Natural killer cell treated with Interleukin-12 subunit alpha and Interleukin-12 subunit beta and Interleukin-15 and Interleukin-18, amount 100 ng/mL, for 72 hours (primary cell): ENCODE measurements around the gene RBKS. TPM values are rescaled to one million over a fixed set of nuclear protein-coding genes. Genes with fewer than 3 reads are reported as not detected.

Experiments
- ATAC-seq, 2 donors: fragments of 150-1000 bp; cut with Tn5 transposase in 1 of 2; sonication (Bioruptor Pico), chemical (Tn5 transposase) in 1 of 2; 2 replicates each; pipeline ENCODE4 v1.10.0; 2021
- DNase-seq: peaks from one replicate; pipeline ENCODE4 v3.0.0; 2022; ENCODE audit warnings: low spot score
- H3K27ac Mint-ChIP-seq, 2 donors: 1 replicate in 1 of 2; 2 replicates in 1 of 2; pipeline ENCODE4 v1.8.0; 2022; ENCODE audit warnings: mixed read lengths in 2 of 2, mild to moderate bottlenecking in 1 of 2, moderate library complexity in 1 of 2
- H3K27me3 Mint-ChIP-seq, 2 donors: 1 replicate in 1 of 2; 2 replicates in 1 of 2; pipeline ENCODE4 v1.8.0; 2022; ENCODE audit warnings: mixed read lengths in 2 of 2
- H3K36me3 Mint-ChIP-seq: one replicate; pipeline ENCODE4 v1.8.0; 2022; ENCODE audit warnings: mixed read lengths
- H3K4me1 Mint-ChIP-seq, 2 donors: 1 replicate in 1 of 2; 2 replicates in 1 of 2; pipeline ENCODE4 v1.8.0; 2022; ENCODE audit warnings: low read depth in 2 of 2, mixed read lengths in 2 of 2, mild to moderate bottlenecking in 1 of 2
- H3K4me3 Mint-ChIP-seq: one replicate; pipeline ENCODE4 v1.8.0; 2022; ENCODE audit warnings: mixed read lengths
- H3K9me3 Mint-ChIP-seq: 2 replicates; pipeline ENCODE4 v1.8.0; 2022; ENCODE audit warnings: mixed read lengths
- total RNA-seq, 2 donors: library from RNA; stranded (reverse); gene quantifications; one replicate each; pipeline ENCODE4 v1.2.3, GENCODE V29; 2022

RBKS gene
- total RNA-seq, 2 donors from 2014 or later, result 3.1 to 4.5 TPM

DNA sequence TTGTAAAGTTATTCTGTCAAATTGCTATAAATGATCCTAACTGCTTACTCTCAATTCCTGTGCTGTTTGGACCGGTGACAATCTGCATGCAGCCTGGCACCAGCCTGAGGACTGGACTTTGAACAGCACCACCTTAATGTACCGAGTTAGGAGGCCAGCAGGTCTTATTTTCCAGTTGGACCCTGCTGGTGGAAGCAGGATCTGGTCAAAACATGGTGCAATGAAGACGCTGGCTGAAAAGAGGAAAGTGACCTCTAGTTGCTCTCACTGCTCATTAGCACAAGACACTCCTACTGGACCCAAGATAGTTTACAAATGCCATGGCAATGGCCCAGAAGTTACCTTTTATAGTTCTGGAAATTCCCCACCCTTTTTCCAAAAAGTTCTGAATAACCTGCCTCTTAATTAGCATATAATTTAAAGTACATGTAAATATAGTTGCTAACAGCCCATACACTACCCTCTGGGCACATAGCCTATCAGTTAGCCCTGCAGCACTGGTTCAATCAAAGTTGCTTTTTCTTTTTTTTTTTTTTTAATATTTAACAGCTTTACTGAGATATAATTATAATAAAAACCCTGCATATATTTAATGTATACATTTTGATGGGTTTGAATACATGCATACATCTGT lies 35.8 kb downstream of the RBKS start:
- DNase-seq, result no peak
- ATAC-seq, result no peak
- no peaks in the 10 kb centered on the region for H3K27me3 Mint-ChIP-seq
- no peak overlapping the region for H3K27ac Mint-ChIP-seq
- H3K4me3 Mint-ChIP-seq, result no peak overlapping the region
- H3K9me3 Mint-ChIP-seq, result peaks cover 5% of the 10 kb centered on the region
- H3K36me3 Mint-ChIP-seq, result peaks cover 10% of the 10 kb centered on the region
- peaks cover 26 to 38% of the 10 kb centered on the region in 2 donors for H3K4me1 Mint-ChIP-seq

DNA sequence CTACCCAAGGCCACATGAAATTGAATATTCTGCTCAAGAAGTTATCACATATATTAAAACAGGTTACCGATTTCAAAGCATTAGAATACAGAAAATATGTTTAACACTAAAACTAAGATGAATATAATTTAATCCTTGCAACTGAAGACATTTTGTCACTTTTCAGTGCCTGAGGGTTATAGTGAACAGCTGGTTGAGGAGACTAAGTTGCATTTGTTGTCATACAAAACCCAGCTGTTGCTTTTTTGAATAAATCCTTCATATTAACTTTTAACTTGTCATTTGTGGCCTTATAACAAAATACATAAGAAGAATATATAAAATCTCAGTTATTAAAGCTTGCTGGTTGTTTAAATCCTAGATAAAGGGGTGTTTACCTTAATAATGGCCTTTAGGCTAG lies 37.5 kb downstream of the RBKS start:
- peaks cover 2% of the 10 kb centered on the region for H3K9me3 Mint-ChIP-seq
- peaks cover 8% of the 10 kb centered on the region for H3K36me3 Mint-ChIP-seq
- no peaks in the 10 kb centered on the region for H3K27me3 Mint-ChIP-seq
- DNase-seq (no peak), ATAC-seq (no peak)
- H3K4me3 Mint-ChIP-seq, result no peak overlapping the region
- H3K4me1 Mint-ChIP-seq, result peaks cover 14 to 26% of the 10 kb centered on the region in 2 donors
- H3K27ac Mint-ChIP-seq, result no peak overlapping the region

GRCh38 chr2:27849558-27850205 lies 40.5 kb downstream of the RBKS start:
- no peaks in the 10 kb centered on the region for H3K9me3 Mint-ChIP-seq
- H3K27ac Mint-ChIP-seq, result peak overlapping the region in 1 of 2 donors; percentile 46
- peak overlapping the region; percentile 8 for H3K4me3 Mint-ChIP-seq
- no peaks in the 10 kb centered on the region for H3K36me3 Mint-ChIP-seq
- ATAC-seq, result peak; percentile 56 to 82
- DNase-seq, result no peak
- H3K27me3 Mint-ChIP-seq, result no peaks in the 10 kb centered on the region
- H3K4me1 Mint-ChIP-seq, result peaks cover 6 to 11% of the 10 kb centered on the region in 2 donors

DNA sequence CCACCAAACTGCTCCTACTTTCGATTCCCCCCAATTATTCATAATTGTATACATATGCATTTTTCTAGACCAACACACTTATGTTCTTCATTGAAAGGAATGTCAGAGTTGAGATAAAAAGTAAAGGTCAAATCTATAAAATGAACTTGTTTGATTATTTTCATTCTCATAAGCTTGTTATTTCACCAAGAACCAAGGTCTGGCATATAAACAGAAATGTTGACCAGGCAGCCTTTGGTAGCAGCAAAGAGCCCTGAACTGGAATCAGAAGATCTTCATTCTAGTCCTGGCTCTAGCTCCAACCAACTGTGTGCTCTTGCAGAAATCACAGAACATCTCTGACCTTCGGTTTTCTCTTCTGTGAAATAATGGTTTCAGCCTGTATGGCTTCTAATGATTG lies 42.9 kb downstream of the RBKS start:
- DNase-seq (no peak), ATAC-seq (no peak)
- Mint-ChIP-seq H3K27me3 (no peaks in the 10 kb centered on the region), H3K4me3 (no peak overlapping the region), H3K4me1 (peaks cover 6 to 11% of the 10 kb centered on the region in 2 donors), H3K36me3 (no peaks in the 10 kb centered on the region), H3K27ac (no peak overlapping the region), H3K9me3 (no peaks in the 10 kb centered on the region)

- Mint-ChIP-seq H3K27me3 (no peaks in the 10 kb centered on the region), H3K27ac (no peak overlapping the region), H3K4me1 (peaks cover 8% of the 10 kb centered on the region in 2 donors), H3K4me3 (no peak overlapping the region), H3K9me3 (no peaks in the 10 kb centered on the region), H3K36me3 (no peaks in the 10 kb centered on the region)
- DNase-seq (no peak), ATAC-seq (no peak)
Measured at GRCh38 chr2:27844821-27845255, 45.3 kb downstream of the RBKS start.

DNA sequence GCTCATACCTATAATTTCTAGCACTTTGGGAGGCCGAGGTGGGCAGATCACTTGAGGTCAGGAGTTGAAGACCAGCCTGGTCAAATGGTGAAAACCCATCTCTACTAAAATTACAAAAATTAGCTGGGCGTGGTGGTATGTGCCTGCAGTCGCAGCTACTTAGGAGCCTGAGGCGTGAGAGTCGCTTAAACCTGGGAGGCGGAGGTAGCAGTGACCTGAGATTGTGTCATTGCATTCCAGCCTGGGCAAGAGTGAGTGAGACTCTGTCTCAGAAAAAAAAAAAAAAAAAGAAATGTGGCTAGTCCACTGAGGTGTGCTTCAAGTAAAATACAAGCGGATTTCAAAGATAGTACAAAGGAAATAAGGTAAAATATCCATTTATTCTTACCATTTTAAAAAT lies 46.2 kb downstream of the RBKS start:
- Mint-ChIP-seq H3K4me3 (no peak overlapping the region), H3K9me3 (no peaks in the 10 kb centered on the region), H3K27me3 (no peaks in the 10 kb centered on the region), H3K4me1 (peaks cover 5% of the 10 kb centered on the region in 2 donors), H3K27ac (no peak overlapping the region), H3K36me3 (no peaks in the 10 kb centered on the region)
- DNase-seq, result no peak
- ATAC-seq, result no peak

DNA sequence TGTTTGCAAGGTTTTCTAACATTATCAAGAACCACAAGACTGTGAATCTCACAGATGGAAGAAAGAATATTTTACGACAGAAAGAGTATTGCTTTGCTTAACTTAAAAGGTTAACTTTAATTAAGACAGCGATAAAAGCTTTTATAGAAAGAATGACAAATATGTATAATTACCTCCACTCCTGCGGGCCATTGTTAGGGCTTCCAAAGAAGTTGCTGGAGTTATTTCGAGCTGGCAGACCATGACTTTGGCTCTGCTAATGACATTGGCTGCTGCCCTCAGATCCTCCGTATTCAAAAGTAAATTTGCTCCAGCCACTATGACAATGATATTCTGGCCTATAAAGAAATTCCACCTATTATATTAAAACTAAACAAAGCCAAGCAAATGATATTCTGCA lies 47.3 kb downstream of the RBKS start:
- no peak for ATAC-seq
- Mint-ChIP-seq H3K27ac (no peak overlapping the region), H3K27me3 (no peaks in the 10 kb centered on the region), H3K9me3 (no peaks in the 10 kb centered on the region), H3K4me1 (peaks cover 0 to 3% of the 10 kb centered on the region in 2 donors), H3K36me3 (no peaks in the 10 kb centered on the region), H3K4me3 (no peak overlapping the region)
- no peak for DNase-seq

GRCh38 chr2:27839022-27839618 lies 51.1 kb downstream of the RBKS start:
- Mint-ChIP-seq H3K27me3 (no peaks in the 10 kb centered on the region), H3K9me3 (no peaks in the 10 kb centered on the region), H3K36me3 (no peaks in the 10 kb centered on the region), H3K4me1 (peaks cover 0 to 3% of the 10 kb centered on the region in 2 donors), H3K27ac (no peak overlapping the region), H3K4me3 (no peak overlapping the region)
- ATAC-seq, result no peak
- DNase-seq, result no peak

GRCh38 chr2:27838502-27838901 lies 51.7 kb downstream of the RBKS start:
- Mint-ChIP-seq H3K9me3 (no peaks in the 10 kb centered on the region), H3K27ac (no peak overlapping the region), H3K4me1 (peaks cover 0 to 3% of the 10 kb centered on the region in 2 donors), H3K36me3 (no peaks in the 10 kb centered on the region), H3K4me3 (no peak overlapping the region), H3K27me3 (no peaks in the 10 kb centered on the region)
- DNase-seq (no peak), ATAC-seq (no peak)

DNA sequence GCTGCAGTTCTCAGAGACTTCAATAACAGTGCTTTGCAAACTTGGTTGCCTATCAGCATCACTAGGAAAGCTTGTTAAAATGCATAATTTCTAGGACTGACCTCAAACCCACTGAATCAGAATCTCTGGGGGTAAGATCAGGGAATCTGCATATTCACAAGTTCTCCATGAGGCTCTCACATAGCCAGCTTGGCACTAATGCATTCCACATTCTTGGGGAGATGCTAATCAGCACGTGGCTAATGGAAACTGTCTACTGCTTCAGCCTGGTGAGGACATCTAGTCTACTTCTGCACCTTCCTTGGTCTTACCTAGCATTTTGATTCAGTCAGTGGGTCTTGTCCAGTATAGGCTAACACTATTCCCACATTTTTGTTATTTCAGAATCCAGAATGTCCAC lies 56.3 kb downstream of the RBKS start:
- Mint-ChIP-seq H3K27ac (no peak overlapping the region), H3K27me3 (no peaks in the 10 kb centered on the region), H3K4me3 (no peak overlapping the region), H3K4me1 (peaks cover 15 to 27% of the 10 kb centered on the region in 2 donors), H3K9me3 (no peaks in the 10 kb centered on the region), H3K36me3 (peaks cover 6% of the 10 kb centered on the region)
- ATAC-seq (no peak), DNase-seq (no peak)

DNA sequence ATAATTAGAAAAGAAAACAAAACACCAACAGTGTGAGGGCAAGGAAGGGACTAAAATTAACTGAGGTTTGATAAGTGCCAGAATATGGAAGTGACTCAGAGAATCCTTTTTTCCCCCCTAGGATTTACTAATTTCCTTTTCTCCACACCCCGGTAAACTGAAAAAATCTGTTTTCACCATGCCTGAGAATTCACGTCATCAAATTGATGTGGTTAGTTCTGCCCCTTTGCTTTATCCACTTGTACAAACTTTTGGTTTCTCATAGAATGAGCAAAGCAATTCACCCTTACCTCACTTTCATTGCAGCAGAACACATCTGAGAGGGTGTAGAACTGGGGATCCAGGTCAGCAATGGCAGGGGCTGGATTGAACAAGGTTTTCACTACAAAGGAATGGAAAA lies 57.8 kb downstream of the RBKS start:
- Mint-ChIP-seq H3K27ac (peak overlapping the region; percentile 4 to 78), H3K27me3 (no peaks in the 10 kb centered on the region), H3K4me1 (peaks cover 15 to 27% of the 10 kb centered on the region in 2 donors), H3K4me3 (peak overlapping the region; percentile 31), H3K9me3 (no peaks in the 10 kb centered on the region), H3K36me3 (peaks cover 6% of the 10 kb centered on the region)
- DNase-seq (no peak), ATAC-seq (peak; percentile 53 to 70)

GRCh38 chr2:27831279-27832050 lies 58.7 kb downstream of the RBKS start:
- no peaks in the 10 kb centered on the region for H3K9me3 Mint-ChIP-seq
- peaks cover 6% of the 10 kb centered on the region for H3K36me3 Mint-ChIP-seq
- peak overlapping the region; percentile 66 for H3K4me3 Mint-ChIP-seq
- peak overlapping the region; percentile 78 to 84 for H3K27ac Mint-ChIP-seq
- ATAC-seq (peak in 1 of 2 donors; percentile 53), DNase-seq (no peak)
- peaks cover 15 to 27% of the 10 kb centered on the region in 2 donors for H3K4me1 Mint-ChIP-seq
- no peaks in the 10 kb centered on the region for H3K27me3 Mint-ChIP-seq

DNA sequence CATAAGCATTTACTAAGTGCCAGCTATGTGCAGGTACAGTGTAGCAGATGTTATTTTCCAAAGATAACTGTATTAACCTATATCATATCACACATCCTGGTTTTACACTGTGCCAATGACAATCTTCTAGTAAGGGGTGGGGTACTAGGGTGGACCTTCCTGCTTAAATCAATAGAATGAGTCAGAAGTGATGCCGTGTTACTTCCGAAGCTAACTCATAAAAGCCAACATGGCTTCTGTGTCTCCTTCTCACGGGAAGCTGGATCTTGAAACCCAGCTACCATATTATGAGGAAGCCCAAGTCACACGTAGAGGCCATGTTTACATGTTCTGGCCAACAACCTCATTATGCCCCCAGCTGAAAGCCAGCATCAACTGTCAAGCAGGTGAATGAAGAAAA lies 59.5 kb downstream of the RBKS start:
- peak overlapping the region; percentile 66 for H3K4me3 Mint-ChIP-seq
- no peaks in the 10 kb centered on the region for H3K27me3 Mint-ChIP-seq
- ATAC-seq, result no peak
- no peaks in the 10 kb centered on the region for H3K9me3 Mint-ChIP-seq
- peak overlapping the region; percentile 78 to 84 for H3K27ac Mint-ChIP-seq
- H3K36me3 Mint-ChIP-seq, result peaks cover 6% of the 10 kb centered on the region
- DNase-seq, result no peak
- H3K4me1 Mint-ChIP-seq, result peaks cover 15 to 27% of the 10 kb centered on the region in 2 donors

DNA sequence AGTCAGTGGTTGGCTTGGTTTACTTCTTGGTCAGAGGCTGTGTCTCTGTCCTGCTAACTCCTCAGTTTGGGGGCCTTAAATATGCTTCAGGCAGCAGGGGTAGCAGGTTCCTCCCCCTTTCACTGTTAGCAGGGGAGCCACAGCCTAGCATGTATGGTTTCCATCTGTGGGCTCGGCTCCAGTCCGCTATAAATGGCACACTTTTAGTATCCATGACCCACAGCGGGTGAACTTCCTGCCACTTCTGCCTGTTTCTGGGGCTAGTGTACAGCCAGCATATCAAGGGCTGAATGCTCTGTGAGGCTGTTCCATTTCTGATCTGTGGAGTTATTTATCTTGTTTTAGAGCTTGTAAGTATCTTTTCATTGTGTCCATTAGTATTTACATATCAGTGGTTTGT lies 60.4 kb downstream of the RBKS start:
- Mint-ChIP-seq H3K27me3 (no peaks in the 10 kb centered on the region), H3K4me3 (no peak overlapping the region), H3K27ac (peak overlapping the region in 1 of 2 donors; percentile 84), H3K9me3 (no peaks in the 10 kb centered on the region), H3K4me1 (peaks cover 15 to 27% of the 10 kb centered on the region in 2 donors), H3K36me3 (peaks cover 6% of the 10 kb centered on the region)
- DNase-seq (no peak), ATAC-seq (no peak)
